HL-60 (cell line): Measurements from ENCODE around the gene CERS6.

Experiments
- GABPA ChIP-seq: IDR thresholded peaks from 2 replicates; pipeline ENCODE4 v1.6.1; 2012; ENCODE audit warnings: low read depth
- POLR2AphosphoS5 ChIP-seq: IDR thresholded peaks from 2 replicates; pipeline ENCODE4 v1.6.1; 2012; ENCODE audit warnings: low read depth
- REST ChIP-seq: IDR thresholded peaks from 2 replicates; pipeline ENCODE4 v1.6.1; 2012; ENCODE audit warnings: low read depth; ENCODE audit not compliant: insufficient replicate concordance
- TF ChIP-seq, protein P1 (sequence below): IDR thresholded peaks from one replicate; pipeline ENCODE4 v1.5.1; 2011; ENCODE audit warnings: low read length, control low read depth, inconsistent platforms; ENCODE audit not compliant: insufficient read depth

- TF ChIP-seq, protein P1, sequence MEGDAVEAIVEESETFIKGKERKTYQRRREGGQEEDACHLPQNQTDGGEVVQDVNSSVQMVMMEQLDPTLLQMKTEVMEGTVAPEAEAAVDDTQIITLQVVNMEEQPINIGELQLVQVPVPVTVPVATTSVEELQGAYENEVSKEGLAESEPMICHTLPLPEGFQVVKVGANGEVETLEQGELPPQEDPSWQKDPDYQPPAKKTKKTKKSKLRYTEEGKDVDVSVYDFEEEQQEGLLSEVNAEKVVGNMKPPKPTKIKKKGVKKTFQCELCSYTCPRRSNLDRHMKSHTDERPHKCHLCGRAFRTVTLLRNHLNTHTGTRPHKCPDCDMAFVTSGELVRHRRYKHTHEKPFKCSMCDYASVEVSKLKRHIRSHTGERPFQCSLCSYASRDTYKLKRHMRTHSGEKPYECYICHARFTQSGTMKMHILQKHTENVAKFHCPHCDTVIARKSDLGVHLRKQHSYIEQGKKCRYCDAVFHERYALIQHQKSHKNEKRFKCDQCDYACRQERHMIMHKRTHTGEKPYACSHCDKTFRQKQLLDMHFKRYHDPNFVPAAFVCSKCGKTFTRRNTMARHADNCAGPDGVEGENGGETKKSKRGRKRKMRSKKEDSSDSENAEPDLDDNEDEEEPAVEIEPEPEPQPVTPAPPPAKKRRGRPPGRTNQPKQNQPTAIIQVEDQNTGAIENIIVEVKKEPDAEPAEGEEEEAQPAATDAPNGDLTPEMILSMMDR: no peak
- TF ChIP-seq REST: no peak
- no peak for TF ChIP-seq GABPA
- no peak for TF ChIP-seq POLR2AphosphoS5
These were observed 241.6 kb downstream of the CERS6 start for GRCh38 chr2:168697668-168698121.
